ENCODE data around the gene EMILIN1.

The EMILIN1 gene

DNA sequence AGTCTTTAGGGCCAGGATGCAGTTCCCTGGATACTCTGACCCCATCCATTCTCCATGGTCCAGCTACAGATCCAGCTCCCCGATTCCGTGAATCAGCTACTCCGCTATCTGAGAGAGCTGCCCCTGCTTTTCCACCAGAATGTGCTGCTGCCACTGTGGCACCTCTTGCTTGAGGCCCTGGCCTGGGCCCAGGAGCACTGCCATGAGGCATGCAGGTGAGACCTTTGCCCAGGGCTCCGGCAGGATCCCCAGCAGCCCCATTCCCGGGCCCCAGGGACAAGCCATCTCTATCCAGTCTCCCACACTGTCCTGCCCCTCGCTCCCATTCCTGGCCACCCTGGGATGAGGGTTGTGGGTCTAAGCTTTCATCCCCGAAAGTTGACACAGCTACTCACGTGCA is 38.1 kb upstream of the EMILIN1 start:
- TF ChIP-seq POU2F2 (IDR thresholded peaks at IDR 0.05; ENCODE audit: low read depth, low read length), result no peak
- TF ChIP-seq TAF1 (IDR thresholded peaks at IDR 0.05; ENCODE audit: low read depth, low read length), result no peak
- TF ChIP-seq POLR2A (IDR thresholded peaks at IDR 0.05; ENCODE audit: low read depth, low read length), result no peak
- no peak for TF ChIP-seq POLR2AphosphoS5 (IDR thresholded peaks at IDR 0.05; ENCODE audit: low read depth, low read length)
- no peak for TF ChIP-seq SPI1 (IDR thresholded peaks at IDR 0.05; ENCODE audit: low read depth, low read length)
- TF ChIP-seq PAX5 (IDR thresholded peaks at IDR 0.05; ENCODE audit: insufficient read depth, low read length, severe bottlenecking), result no peak
- no peak for DNase-seq (ENCODE audit: insufficient read length, low spot score)
- FAIRE-seq, result no peak

- no peak for TF ChIP-seq SPI1 (IDR thresholded peaks at IDR 0.05; ENCODE audit: low read depth, low read length)
- TF ChIP-seq PAX5 (IDR thresholded peaks at IDR 0.05; ENCODE audit: insufficient read depth, low read length, severe bottlenecking), result no peak
- no peak for TF ChIP-seq TAF1 (IDR thresholded peaks at IDR 0.05; ENCODE audit: low read depth, low read length)
- TF ChIP-seq POU2F2 (IDR thresholded peaks at IDR 0.05; ENCODE audit: low read depth, low read length), result no peak
- TF ChIP-seq POLR2A (IDR thresholded peaks at IDR 0.05; ENCODE audit: low read depth, low read length), result no peak
- TF ChIP-seq POLR2AphosphoS5 (IDR thresholded peaks at IDR 0.05; ENCODE audit: low read depth, low read length), result no peak
- peak; percentile 13 for FAIRE-seq
- DNase-seq (ENCODE audit: insufficient read length, low spot score), result no peak
Measured at GRCh38 chr2:27041752-27042151, 36.7 kb upstream of the EMILIN1 start.

DNA sequence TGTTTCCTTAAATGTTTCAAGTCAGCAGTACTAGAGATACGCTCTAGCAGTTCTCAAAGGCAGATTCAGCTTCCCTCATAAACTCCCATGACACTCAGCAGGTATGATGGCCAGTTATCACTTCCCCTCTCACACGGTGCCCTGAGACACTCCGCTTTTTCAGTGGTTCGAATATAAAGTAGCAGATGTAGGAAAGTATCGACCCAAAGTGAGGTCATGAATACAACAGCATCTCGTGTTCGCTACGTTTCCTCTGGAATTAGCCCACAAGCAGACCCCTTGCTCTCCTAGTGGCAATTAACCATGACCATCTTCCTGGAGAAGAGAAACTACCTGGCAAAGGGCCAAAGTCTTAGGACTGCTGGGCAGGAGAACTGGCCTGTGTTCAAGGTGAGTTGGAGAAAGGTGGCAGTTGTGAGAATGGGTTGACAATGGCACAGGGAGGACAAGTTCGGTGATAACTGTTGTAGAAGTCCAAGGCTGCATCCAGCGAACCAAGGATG is 36.2 kb upstream of the EMILIN1 start:
- FAIRE-seq, result peak; percentile 93
- DNase-seq (ENCODE audit: insufficient read length, low spot score), result no peak
- peak; percentile 16; the same call in 1 of the 2 replicates for TF ChIP-seq POLR2AphosphoS5 (IDR thresholded peaks at IDR 0.05; ENCODE audit: low read depth, low read length)
- no peak for TF ChIP-seq TAF1 (IDR thresholded peaks at IDR 0.05; ENCODE audit: low read depth, low read length)
- peak; percentile 94 for TF ChIP-seq SPI1 (IDR thresholded peaks at IDR 0.05; ENCODE audit: low read depth, low read length)
- no peak; the same call in 1 of the 2 replicates for TF ChIP-seq POLR2A (IDR thresholded peaks at IDR 0.05; ENCODE audit: low read depth, low read length)

DNA sequence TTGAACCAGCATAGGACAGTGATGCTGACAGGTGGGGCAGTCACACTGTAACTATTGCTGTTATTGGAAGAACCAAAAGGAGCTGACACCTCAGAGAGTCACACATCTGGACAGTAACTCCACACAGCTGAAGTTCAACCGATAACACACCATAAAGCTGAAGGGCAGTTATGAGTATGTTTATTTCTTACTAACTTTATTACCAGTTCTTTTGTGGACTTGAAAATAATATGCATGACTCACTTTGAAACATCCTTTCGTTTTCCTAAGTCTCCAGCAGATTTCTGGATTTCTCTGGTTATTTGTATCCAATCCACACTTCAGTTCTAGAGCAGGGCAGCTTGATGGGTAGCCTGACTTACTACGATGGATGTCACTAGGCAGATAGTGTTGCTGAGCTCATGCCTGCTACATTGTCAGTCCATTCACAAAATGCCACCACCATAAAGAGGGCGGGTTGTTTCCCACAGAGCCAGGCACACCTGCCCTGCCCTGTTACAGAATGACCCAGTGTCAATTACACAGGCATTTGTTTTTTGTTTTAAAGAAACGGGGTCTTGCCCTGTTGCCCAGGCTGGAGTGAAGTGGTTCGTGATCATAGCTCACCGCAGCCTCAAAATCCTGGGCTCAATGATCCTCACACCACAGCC is 35.3 kb upstream of the EMILIN1 start:
- no peak for DNase-seq (ENCODE audit: insufficient read length, low spot score)
- FAIRE-seq, result peak; percentile 31
- TF ChIP-seq POLR2A (IDR thresholded peaks at IDR 0.05; ENCODE audit: low read depth, low read length) (no peak), TAF1 (IDR thresholded peaks at IDR 0.05; ENCODE audit: low read depth, low read length) (no peak), POU2F2 (IDR thresholded peaks at IDR 0.05; ENCODE audit: low read depth, low read length) (no peak), POLR2AphosphoS5 (IDR thresholded peaks at IDR 0.05; ENCODE audit: low read depth, low read length) (no peak), SPI1 (IDR thresholded peaks at IDR 0.05; ENCODE audit: low read depth, low read length) (no peak), PAX5 (IDR thresholded peaks at IDR 0.05; ENCODE audit: insufficient read depth, low read length, severe bottlenecking) (no peak)

- no peak for TF ChIP-seq POU2F2 (IDR thresholded peaks at IDR 0.05; ENCODE audit: low read depth, low read length)
- DNase-seq (ENCODE audit: insufficient read length, low spot score) (peak; percentile 74), FAIRE-seq (peak; percentile 28)
Measured at GRCh38 chr2:27049422-27050280, 28.8 kb upstream of the EMILIN1 start.

DNA sequence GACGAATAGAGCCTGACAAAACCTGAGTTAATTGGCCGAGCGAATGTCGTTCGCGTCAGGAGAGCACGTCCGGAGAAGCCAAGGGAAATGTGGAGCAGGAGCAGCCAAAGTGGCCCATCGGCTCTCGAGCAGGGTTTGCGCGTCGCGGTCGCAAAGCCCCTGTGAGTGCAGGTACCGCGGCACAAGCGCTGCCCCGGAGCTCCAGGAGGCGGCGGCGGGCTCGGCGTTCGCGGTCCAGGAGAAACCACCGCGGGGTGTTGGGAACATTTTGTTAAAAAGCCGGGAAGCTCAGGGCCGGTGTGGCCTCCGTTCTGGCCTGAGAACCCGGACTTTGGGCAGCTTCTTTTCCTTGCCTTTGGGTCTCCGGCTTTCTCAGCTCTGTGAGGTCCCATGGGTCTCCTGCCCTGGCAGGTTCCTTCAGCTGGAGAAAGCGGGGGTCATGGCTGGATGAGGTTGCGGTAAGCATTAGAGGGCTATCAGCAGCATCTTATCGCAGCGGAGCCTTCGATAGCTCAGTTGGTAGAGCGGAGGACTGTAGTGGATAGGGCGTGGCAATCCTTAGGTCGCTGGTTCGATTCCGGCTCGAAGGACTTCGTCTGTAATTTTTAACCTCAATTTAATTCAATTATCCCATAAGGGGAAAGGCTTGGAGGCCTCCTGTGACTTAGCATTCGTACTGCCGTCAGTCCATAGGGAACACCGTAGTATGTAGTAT is 28.0 kb upstream of the EMILIN1 start:
- TF ChIP-seq PAX5 (IDR thresholded peaks at IDR 0.05; ENCODE audit: insufficient read depth, low read length, severe bottlenecking), result peak; percentile 100
- peak; percentile 30; the same call in 1 of the 2 replicates for TF ChIP-seq POU2F2 (IDR thresholded peaks at IDR 0.05; ENCODE audit: low read depth, low read length)
- TF ChIP-seq TAF1 (IDR thresholded peaks at IDR 0.05; ENCODE audit: low read depth, low read length), result no peak
- TF ChIP-seq POLR2AphosphoS5 (IDR thresholded peaks at IDR 0.05; ENCODE audit: low read depth, low read length), result no peak
- 0 out of 2 replicates have a peak, but pooled peaks have one; percentile 3 for TF ChIP-seq POLR2A (IDR thresholded peaks at IDR 0.05; ENCODE audit: low read depth, low read length)
- TF ChIP-seq SPI1 (IDR thresholded peaks at IDR 0.05; ENCODE audit: low read depth, low read length), result no peak
- peak; percentile 80 for DNase-seq (ENCODE audit: insufficient read length, low spot score)
- peak; percentile 47 for FAIRE-seq

DNA sequence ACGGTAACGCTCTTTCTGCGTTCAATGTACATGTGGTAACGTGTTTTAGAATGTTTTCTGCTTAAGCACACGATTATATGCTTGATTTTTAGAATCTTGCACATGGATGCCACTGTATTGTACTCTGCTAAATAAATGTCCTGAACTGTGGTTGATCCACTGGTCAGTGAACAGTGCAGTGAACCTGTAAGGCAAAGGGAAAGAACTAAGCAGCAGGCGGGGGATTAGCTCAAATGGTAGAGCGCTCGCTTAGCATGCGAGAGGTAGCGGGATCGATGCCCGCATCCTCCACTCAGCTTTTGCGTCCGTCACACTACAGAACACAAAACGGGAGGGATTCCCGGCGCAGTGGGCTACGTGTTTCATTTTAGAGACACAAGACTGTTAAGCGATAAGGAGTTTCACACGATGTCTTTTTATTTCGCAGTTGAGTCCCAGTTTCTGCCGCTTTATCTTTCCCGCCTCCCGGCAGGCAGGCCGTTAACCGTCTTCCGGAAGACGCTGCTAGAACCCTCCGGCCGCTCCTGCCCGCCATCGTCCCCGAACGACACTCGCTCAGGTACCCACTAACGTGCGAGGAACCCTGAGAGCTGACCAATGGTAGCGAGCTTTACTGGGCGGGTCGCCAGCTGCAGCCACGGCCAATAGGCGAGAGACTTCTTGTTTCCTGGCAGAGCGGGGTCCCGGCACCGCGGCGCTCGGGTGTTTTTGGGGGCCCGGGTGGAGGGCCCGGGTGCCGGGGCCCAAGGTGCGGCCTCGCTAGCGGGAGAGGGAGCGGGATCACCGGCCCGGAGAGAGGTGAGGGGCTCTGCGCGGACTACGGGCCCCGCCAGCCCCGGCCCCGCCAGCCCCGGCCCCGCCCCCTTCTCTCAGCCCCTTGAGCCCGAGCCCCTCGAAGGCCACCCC is 27.2 kb upstream of the EMILIN1 start, which contains the start of gene AGBL5:
AGBL5 (plus strand) TSS at position 673 of the 906 bp plus-strand sequence. CDS start 1,291 bp downstream, outside the sequence.
- TF ChIP-seq TAF1 (IDR thresholded peaks at IDR 0.05; ENCODE audit: low read depth, low read length), result peak; percentile 64; the same call in 1 of the 2 replicates
- TF ChIP-seq POLR2AphosphoS5 (IDR thresholded peaks at IDR 0.05; ENCODE audit: low read depth, low read length), result peak; percentile 74
- TF ChIP-seq POLR2A (IDR thresholded peaks at IDR 0.05; ENCODE audit: low read depth, low read length), result peak; percentile 78
- TF ChIP-seq POU2F2 (IDR thresholded peaks at IDR 0.05; ENCODE audit: low read depth, low read length), result peak; percentile 57
- TF ChIP-seq PAX5 (IDR thresholded peaks at IDR 0.05; ENCODE audit: insufficient read depth, low read length, severe bottlenecking), result peak; percentile 14
- TF ChIP-seq SPI1 (IDR thresholded peaks at IDR 0.05; ENCODE audit: low read depth, low read length), result no peak
- FAIRE-seq, result peak; percentile 96
- peak; percentile 99 for DNase-seq (ENCODE audit: insufficient read length, low spot score)

DNA sequence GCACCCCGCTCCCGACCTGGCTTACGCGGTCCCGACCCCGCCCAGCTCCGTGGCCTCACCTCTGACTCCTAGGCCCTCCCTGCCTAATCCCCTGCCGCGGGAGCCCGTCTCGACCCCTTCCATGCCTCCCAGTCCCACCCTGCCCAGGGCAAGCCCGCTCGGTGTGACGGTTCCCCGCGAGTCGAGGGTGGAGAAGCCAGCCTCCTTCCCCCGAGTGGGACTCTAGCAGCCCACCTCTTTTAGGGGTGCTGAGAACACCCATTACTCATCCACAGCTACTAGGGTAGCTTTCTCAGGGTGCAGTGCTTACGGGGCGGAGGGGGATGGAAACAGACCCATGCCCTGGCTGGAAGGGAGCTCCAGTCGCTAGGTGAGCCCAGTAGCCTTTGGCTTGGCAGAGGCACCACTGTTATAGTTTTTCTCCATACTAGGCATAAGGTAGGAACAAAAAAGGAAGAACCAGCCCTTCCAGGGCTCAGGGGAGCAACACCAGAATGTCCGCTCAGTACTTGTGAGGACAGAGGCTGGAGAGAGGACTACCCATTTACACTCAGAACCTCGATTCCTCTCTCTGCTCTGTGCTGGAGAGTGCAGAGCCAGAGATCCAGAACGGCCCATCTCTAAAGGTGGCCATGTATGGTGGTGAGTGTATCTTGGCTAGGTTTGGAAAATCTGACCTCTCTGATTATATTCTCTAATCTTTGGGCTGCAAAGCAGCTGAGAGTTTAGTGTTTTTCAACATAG is 26.3 kb upstream of the EMILIN1 start:
- TF ChIP-seq SPI1 (IDR thresholded peaks at IDR 0.05; ENCODE audit: low read depth, low read length) (no peak), TAF1 (IDR thresholded peaks at IDR 0.05; ENCODE audit: low read depth, low read length) (no peak), POU2F2 (IDR thresholded peaks at IDR 0.05; ENCODE audit: low read depth, low read length) (no peak), POLR2AphosphoS5 (IDR thresholded peaks at IDR 0.05; ENCODE audit: low read depth, low read length) (no peak), PAX5 (IDR thresholded peaks at IDR 0.05; ENCODE audit: insufficient read depth, low read length, severe bottlenecking) (no peak), POLR2A (IDR thresholded peaks at IDR 0.05; ENCODE audit: low read depth, low read length) (no peak)
- FAIRE-seq (no peak), DNase-seq (ENCODE audit: insufficient read length, low spot score) (no peak)

All from GM12891 (cell line).